IMR-90 (cell line): Measurements from ENCODE around the gene SIPA1L3. TPM values are rescaled to one million over a fixed set of nuclear protein-coding genes. Genes with fewer than 3 reads are reported as not detected.

Source experiments
- ATAC-seq: fragments of 200-7000 bp; cut with Tn5 transposase; 2 replicates; pipeline ENCODE4 v1.9.1; 2020; ENCODE audit warnings: low read depth, mild to moderate bottlenecking, moderate library complexity
- BruUV-seq: library from RNA; stranded (reverse); fragments of 400-500 nt; replicated peaks from 2 replicates; lab custom pipeline; 2021; lab: Mats Ljungman, UMichigan
- CTCF ChIA-PET: fragments of 300-600 bp; formaldehyde crosslinking; extraction: SDS; loops from one replicate; lab custom pipeline; 2021; ENCODE audit warnings: antibody characterized with exemption; lab: Yijun Ruan, JAX
- POLR2A ChIA-PET: fragments of 300-600 bp; sonication (Branson Sonifier 250); formaldehyde crosslinking; loops from one replicate; lab custom pipeline; 2022; ENCODE audit warnings: antibody characterized with exemption; ENCODE audit not compliant: unreplicated experiment; lab: Charles Lee
- DNase-seq: peaks from one replicate; pipeline ENCODE4 v3.0.0; 2013
- H2AFZ ChIP-seq: replicated peaks from 2 replicates; pipeline ENCODE3; 2013; ENCODE audit warnings: low read length, mild to moderate bottlenecking; ENCODE audit not compliant: poor library complexity
- H2AK5ac ChIP-seq: 2 replicates; pipeline ENCODE4 v1.6.1; 2013; ENCODE audit warnings: low read depth, low read length, inconsistent platforms
- H2AK9ac ChIP-seq: replicated peaks from 2 replicates; pipeline ENCODE3; 2013; ENCODE audit warnings: mild to moderate bottlenecking, low read depth, low read length, moderate library complexity; ENCODE audit not compliant: poor library complexity
- H2BK120ac ChIP-seq: 2 replicates; pipeline ENCODE4 v1.6.1; 2013; ENCODE audit warnings: low read depth, low read length, inconsistent platforms
- H2BK15ac ChIP-seq: 3 replicates; pipeline ENCODE4 v1.6.1; 2013; ENCODE audit warnings: low read depth, low read length, inconsistent platforms
- H2BK20ac ChIP-seq: 2 replicates; pipeline ENCODE4 v1.6.1; 2013; ENCODE audit warnings: low read depth, mild to moderate bottlenecking, inconsistent platforms, low read length, moderate library complexity
- H2BK5ac ChIP-seq: 2 replicates; pipeline ENCODE4 v1.6.1; 2013; ENCODE audit warnings: mild to moderate bottlenecking, low read depth, low read length, inconsistent platforms; ENCODE audit not compliant: poor library complexity, severe bottlenecking
- H3K14ac ChIP-seq: replicated peaks from 2 replicates; pipeline ENCODE4 v1.6.1; 2013; ENCODE audit warnings: low read depth, low read length, inconsistent platforms
- H3K18ac ChIP-seq: 2 replicates; pipeline ENCODE4 v1.6.1; 2013; ENCODE audit warnings: low read depth, low read length, control low read depth
- H3K23ac ChIP-seq: 2 replicates; pipeline ENCODE4 v1.6.1; 2013; ENCODE audit warnings: low read depth, low read length, inconsistent platforms
- H3K27ac ChIP-seq: 2 replicates; pipeline ENCODE4 v1.5.1; 2013; ENCODE audit warnings: mild to moderate bottlenecking, control low read depth, low read length; ENCODE audit not compliant: insufficient read depth
- H3K27me3 ChIP-seq: 2 replicates; pipeline ENCODE4 v1.6.1; 2013; ENCODE audit warnings: low read length; ENCODE audit not compliant: control insufficient read depth, insufficient read depth
- H3K36me3 ChIP-seq: 2 replicates; pipeline ENCODE4 v1.6.1; 2013; ENCODE audit warnings: low read length, mixed read lengths; ENCODE audit not compliant: control insufficient read depth, insufficient read depth
- H3K4ac ChIP-seq: 2 replicates; pipeline ENCODE4 v1.6.1; 2013; ENCODE audit warnings: low read depth, low read length, inconsistent platforms
- H3K4me1 ChIP-seq: 2 replicates; pipeline ENCODE4 v1.6.1; 2013; ENCODE audit warnings: low read length, mixed read lengths; ENCODE audit not compliant: control insufficient read depth, insufficient read depth
- H3K4me2 ChIP-seq: 2 replicates; pipeline ENCODE4 v1.6.1; 2013; ENCODE audit warnings: low read depth, mild to moderate bottlenecking, control low read depth, low read length, moderate library complexity
- H3K4me3 ChIP-seq: 2 replicates; pipeline ENCODE4 v1.5.1; 2013; ENCODE audit warnings: low read depth, mild to moderate bottlenecking, control low read depth, low read length, moderate library complexity; ENCODE audit not compliant: insufficient read depth
- H3K56ac ChIP-seq: 2 replicates; pipeline ENCODE4 v1.6.1; 2013; ENCODE audit warnings: low read length, inconsistent platforms; ENCODE audit not compliant: insufficient read depth; ENCODE audit errors: extremely low read depth
- H3K79me1 ChIP-seq, 2 experiments: 2 replicates each; pipeline ENCODE4 v1.6.1; 2013; ENCODE audit warnings: low read length in 2 of 2, inconsistent platforms in 1 of 2, low read depth in 1 of 2
- H3K9ac ChIP-seq: 2 replicates; pipeline ENCODE4 v1.6.1; 2013; ENCODE audit warnings: low read depth, low read length, control low read depth
- H3K9me1 ChIP-seq: 2 replicates; pipeline ENCODE4 v1.6.1; 2013; ENCODE audit warnings: low read length, inconsistent platforms; ENCODE audit not compliant: insufficient read depth
- H3K9me3 ChIP-seq: 2 replicates; pipeline ENCODE4 v1.6.1; 2013; ENCODE audit warnings: low read length; ENCODE audit not compliant: control insufficient read depth, insufficient read depth
- H4K20me1 ChIP-seq: 2 replicates; pipeline ENCODE4 v1.6.1; 2013; ENCODE audit warnings: low read length, inconsistent platforms; ENCODE audit not compliant: insufficient read depth
- H4K5ac ChIP-seq: 2 replicates; pipeline ENCODE4 v1.6.1; 2013; ENCODE audit warnings: mild to moderate bottlenecking, low read depth, low read length, control low read depth
- H4K8ac ChIP-seq, 2 experiments: 2 replicates each; pipeline ENCODE4 v1.6.1; 2013; ENCODE audit warnings: low read depth in 2 of 2, low read length in 2 of 2, control low read depth in 1 of 2, inconsistent platforms in 1 of 2
- H4K91ac ChIP-seq: 2 replicates; pipeline ENCODE4 v1.6.1; 2013; ENCODE audit warnings: low read depth, low read length, inconsistent platforms; ENCODE audit not compliant: insufficient read depth
- CHD1 ChIP-seq: IDR thresholded peaks from 2 replicates; pipeline ENCODE4 v1.6.1; 2012; ENCODE audit warnings: low read depth, low read length, improper control_type of control experiment
- WGBS, 2 experiments: methylation state at CpG; one replicate each; pipeline versions ENCODE4 v1.1.5 to v1.1.7; 2013; ENCODE audit warnings: missing lambda C conversion rate in 2 of 2; ENCODE audit not compliant: insufficient read length in 1 of 2; ENCODE audit errors: extremely low coverage in 2 of 2; 5-methylcytosine and 5-hydroxymethylcytosine counted together
- dilution Hi-C: fragments of 300-500 bp; cut with HindIII; formaldehyde crosslinking; loops from one replicate; pipeline ENCODE4 v1.14.3; 2018; ENCODE audit warnings: low sequenced_read_pairs; ENCODE audit not compliant: unreplicated experiment
- in situ Hi-C: fragments of 300-500 bp; cut with MboI; formaldehyde crosslinking; loops from 3 replicates; pipeline ENCODE4 v1.14.3; 2019; ENCODE audit warnings: low sequenced_read_pairs, inconsistent platforms, mixed read lengths
- intact Hi-C: fragments of 100-400 bp; cut with micrococcal nuclease; formaldehyde crosslinking; loops from 2 replicates; pipeline ENCODE4 v1.10.0; 2022
- polyA plus RNA-seq, 3 experiments: library from polyadenylated mRNA; depleted of rRNA; stranded (reverse); fragments of >200 nt; gene quantifications; 2 replicates each; pipeline ENCODE4 v1.2.3, GENCODE V29; 2012; ENCODE audit warnings: low replicate concordance in 1 of 3
- total RNA-seq: library from RNA; depleted of rRNA; stranded (reverse); fragments of >200 nt; gene quantifications from 2 replicates; pipeline ENCODE4 v1.2.3, GENCODE V29; 2012

SIPA1L3 gene
- total and polyA plus RNA-seq, 2 of the 4 experiments (the other 2 are of a cell fraction) = 4.1 to 9.4 TPM

DNA sequence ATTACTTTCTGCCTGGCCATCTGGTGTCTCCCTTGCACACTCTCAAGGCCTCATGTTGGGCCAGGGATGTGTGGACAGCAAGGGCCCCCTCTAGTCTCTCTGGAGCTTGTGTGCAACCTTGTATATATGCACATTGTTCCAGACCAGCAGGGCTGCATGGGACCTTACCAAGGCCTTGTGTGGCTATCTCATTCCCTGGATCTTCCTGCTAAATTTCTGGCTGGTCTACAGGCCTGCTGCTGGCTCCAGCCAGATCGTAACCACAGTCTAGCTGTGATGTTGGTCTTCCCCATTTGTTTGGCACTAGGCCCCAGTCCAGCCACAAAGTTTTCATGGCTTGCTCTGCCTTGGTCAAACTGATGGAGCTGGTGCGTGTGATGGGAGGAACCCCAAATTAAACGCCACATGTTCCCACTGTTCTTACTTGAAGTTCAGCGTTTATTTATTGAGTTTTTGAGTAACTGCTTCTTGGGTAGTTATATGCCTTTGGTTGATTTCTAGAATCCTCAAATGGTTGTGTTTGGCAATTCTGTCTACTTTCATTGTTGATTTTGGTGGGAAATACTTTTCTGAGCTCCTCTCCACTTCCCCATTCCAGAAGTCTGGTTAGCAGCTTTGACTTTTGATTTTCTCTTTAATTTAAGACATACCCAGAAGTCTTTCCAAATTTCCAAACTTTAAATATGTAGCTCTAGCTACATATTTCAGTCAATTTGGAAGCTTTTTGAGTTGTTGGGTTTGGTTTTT lies 56.4 kb downstream of the SIPA1L3 start:
- H3K27ac ChIP-seq = peak overlapping the region; percentile 16; the same call in 1 of the 2 replicates
- H3K56ac ChIP-seq = 0 out of 2 replicates have a peak overlapping the region, but pooled peaks have one; percentile 8
- peak overlapping the region; percentile 73; the same call in 1 of the 2 replicates for H2BK20ac ChIP-seq
- BruUV-seq = no TSS peak
- no CpG with 5 or more reads among the region's 4 CpGs for WGBS, 2 experiments
- no peak for TF ChIP-seq CHD1
- peak; percentile 47 for DNase-seq
- peak overlapping the region; percentile 43; the same call in 1 of the 2 replicates for H4K5ac ChIP-seq
- H2AK9ac ChIP-seq = peak overlapping the region; percentile 6
- peak overlapping the region; percentile 83 for H2BK5ac ChIP-seq
- H3K18ac ChIP-seq = peak overlapping the region; percentile 44; the same call in 1 of the 2 replicates
- peak; percentile 28 for ATAC-seq
- no peaks in the 10 kb centered on the region for H3K27me3 ChIP-seq
- no peaks in the 10 kb centered on the region; the same call in 1 of the 2 replicates for H3K36me3 ChIP-seq
- intact Hi-C loops (no loop called here), in situ Hi-C loops (no loop called here), dilution Hi-C loops (no loop called here)
- CTCF ChIA-PET = interaction anchor here (0.7 to 0.9 kb wide), 2 partner anchors 13 to 117 kb away, joined by 3 read pairs; no protein-coding TSS in a partner anchor
- H3K4me2 ChIP-seq = no peak overlapping the region
- H3K9ac ChIP-seq = no peak overlapping the region
- peak overlapping the region; percentile 81; the same call in 1 of the 3 replicates for H2BK15ac ChIP-seq
- H2BK120ac ChIP-seq = peak overlapping the region; percentile 85; the same call in 1 of the 2 replicates
- H4K8ac ChIP-seq = peak overlapping the region; percentile 15 to 87; a peak in 3 of 4 replicates
- peak overlapping the region; percentile 57; the same call in 1 of the 2 replicates for H3K23ac ChIP-seq
- peaks cover 7% of the 10 kb centered on the region; the same call in 1 of the 2 replicates for H3K9me3 ChIP-seq
- H3K79me1 ChIP-seq = peaks cover 30 to 62% of the 10 kb centered on the region in 2 experiments
- H3K4me3 ChIP-seq = no peak overlapping the region
- peaks cover 23% of the 10 kb centered on the region for H3K4me1 ChIP-seq
- H4K91ac ChIP-seq = peak overlapping the region; percentile 73
- peaks cover 17% of the 10 kb centered on the region for H3K9me1 ChIP-seq
- POLR2A ChIA-PET = no interaction called here
- peak overlapping the region; percentile 92 for H2AK5ac ChIP-seq
- H2AFZ ChIP-seq = peak overlapping the region; percentile 5
- no peaks in the 10 kb centered on the region for H4K20me1 ChIP-seq
- H3K4ac ChIP-seq = peak overlapping the region; percentile 87
- peak overlapping the region; percentile 77 for H3K14ac ChIP-seq
